Glomerular visceral epithelial cell (primary cell): ENCODE measurements around the gene CBFA2T2.
A peak's percentile ranks its signal among the peaks of the same experiment; 100 is the strongest.

Experiments used
- DNase-seq: peaks from one replicate; pipeline ENCODE4 v3.0.0-alpha.2; 2016; ENCODE audit errors: extremely low spot score

CBFA2T2 gene

GRCh38 chr20:33666293-33667244 is 176.7 kb downstream of the CBFA2T2 start, which contains the start of gene ACTL10:
TSS of gene ACTL10 (plus strand) at chr20:33666943. CDS start at chr20:33667498, 555 bp downstream.
- DNase-seq = peak; percentile 98

GRCh38 chr20:33667245-33667675 is 177.4 kb downstream of the CBFA2T2 start:
- DNase-seq = no peak

- DNase-seq = peak; percentile 53
Observed at GRCh38 chr20:33667676-33668465, 178.0 kb downstream of the CBFA2T2 start.

GRCh38 chr20:33668466-33669155 is 178.7 kb downstream of the CBFA2T2 start:
- DNase-seq = no peak

DNA sequence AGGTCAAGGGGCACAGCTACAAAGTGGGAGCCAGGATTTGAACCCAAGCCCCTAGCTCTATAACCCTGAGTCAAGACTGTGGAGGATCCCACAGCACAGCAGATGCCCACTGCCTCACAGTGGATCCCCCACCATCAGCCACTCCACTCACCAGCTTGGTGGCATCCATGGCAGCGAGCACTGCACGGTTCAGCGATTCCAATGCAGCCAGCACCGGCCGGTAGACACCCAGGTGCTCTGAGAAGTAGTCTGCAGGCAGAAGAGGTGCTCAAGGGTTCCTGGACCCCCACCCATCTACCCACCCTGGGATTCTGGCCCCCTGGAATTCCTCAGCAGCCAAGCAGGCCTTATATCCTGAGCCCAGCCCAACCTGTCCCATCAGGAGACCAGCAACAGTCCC is 179.3 kb downstream of the CBFA2T2 start:
- DNase-seq = no peak

DNA sequence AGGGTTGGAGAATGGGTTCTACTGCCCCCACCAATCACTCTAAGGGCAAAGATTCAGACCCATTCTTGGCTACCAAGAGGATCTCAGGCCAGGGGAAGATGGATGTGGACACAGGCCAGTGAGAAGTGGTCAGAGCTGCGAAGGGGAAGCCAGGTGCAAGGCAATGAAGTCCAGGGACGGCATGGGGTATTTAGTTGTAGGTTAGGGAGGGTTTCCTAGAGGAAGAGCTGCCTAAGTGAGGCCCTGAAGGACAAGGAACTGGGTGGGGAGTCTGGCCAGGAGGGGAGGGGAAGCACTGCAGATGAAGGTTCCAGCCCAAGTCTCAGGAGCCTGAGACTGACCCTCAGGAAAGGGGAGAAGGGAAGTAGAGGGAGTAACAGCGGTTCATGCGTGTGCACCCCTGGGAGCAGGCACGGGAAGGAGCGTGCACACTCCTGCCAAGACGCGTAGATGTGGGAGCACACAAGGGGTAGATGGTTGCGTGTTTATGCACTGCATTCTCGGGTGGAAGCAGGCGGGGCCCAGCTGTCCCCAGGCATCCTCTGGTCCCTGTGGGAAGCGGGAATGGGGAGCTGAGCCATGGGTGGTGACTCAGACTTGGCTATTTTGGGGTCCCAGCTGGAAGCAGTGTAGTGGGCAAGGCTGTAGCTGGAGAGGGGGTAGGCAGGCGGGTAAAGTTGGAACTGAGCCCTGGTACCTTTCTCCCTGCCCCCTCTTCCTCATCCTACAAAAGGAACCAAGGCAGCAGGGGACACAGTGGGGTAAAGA is 180.2 kb downstream of the CBFA2T2 start:
- DNase-seq = no peak

DNA sequence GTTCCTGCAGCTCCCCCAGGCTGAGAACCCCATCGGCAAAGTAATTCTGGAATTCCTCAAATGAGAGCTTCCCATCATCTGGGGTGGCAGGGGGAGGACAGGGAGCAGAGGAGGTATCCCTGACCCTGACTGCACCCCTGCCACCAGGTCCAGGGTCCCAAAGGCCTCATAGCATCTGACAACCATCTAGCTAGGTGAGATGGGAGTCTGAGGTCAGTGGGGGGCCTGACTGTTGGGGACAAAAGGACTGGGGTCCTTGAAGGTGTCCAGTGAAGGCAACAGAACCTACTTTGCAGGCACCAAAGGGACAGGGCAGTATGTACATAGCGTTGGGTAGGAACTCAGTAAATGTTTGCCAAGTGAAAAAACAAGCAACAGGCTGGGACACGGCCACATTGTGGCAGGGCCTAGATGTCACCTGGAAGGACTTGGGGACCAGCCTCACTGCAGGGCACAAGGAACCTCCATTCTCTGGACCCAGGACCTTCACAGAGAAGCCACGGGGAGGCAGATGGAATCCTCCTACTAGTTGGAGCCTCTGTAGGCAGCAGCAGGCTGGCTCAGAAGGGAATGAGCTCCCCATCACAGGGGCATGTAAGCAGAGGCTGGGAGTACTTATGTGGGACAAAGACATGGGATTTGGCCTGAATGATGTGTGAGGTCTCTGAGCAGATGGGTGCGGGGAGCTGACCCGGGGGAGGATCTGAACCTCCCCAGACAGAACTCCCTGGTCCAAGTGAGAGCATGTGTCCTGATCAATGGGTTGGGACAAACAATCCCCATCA is 181.0 kb downstream of the CBFA2T2 start:
- DNase-seq = no peak

DNA sequence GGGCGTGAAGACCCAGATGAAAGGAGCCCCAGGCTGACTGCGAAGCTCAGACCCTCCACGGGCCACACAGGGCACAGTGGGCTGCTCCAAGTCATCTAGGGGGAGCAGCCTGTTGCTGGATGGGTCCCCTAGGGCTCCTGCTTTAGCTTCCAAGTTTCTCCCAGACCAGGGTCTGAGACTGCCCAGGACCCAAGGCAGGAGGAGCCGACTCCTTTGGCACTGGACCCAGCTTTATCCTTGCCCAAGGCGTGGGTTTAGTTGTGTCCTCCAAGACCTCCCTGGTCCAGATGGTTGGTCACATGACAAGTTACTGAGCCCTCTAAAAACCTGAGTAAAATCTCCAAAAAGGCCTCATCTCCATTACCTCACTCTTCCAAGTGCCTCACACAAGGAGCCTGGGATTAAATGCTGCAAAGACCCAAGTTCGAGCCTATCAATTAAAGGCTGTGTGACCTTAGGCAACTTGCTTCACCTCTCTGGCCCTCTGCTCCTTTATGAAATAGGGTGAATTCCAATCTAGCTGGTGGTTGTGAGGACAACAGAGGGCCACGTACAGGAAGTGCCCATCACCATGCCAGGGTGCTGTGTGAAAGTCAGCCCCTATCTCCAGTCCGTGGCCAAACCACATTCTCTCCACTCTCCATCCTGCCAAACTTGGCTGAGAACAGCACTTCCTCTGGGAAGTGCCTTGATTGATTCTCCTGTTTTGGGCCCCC is 181.8 kb downstream of the CBFA2T2 start:
- no peak for DNase-seq

GRCh38 chr20:33672426-33673113 is 182.7 kb downstream of the CBFA2T2 start:
- DNase-seq = no peak

DNA sequence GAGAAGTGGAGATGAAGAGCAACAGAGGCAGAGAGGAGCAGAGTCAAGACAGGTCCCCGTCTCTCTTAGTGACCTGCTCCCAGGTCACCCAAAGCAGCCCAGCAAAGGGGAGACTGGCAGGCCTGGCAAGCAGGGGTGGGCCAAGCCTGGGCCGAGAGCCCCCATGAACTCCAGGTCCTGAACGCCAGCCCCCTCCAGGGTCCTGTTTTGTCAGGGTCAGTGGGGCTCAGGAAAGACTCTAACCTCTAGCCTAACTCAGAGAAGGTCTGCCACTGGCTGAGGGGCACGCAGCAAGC is 183.2 kb downstream of the CBFA2T2 start:
- DNase-seq = no peak

- DNase-seq = peak; percentile 68
Observed at GRCh38 chr20:33673410-33674293, 183.8 kb downstream of the CBFA2T2 start.

- DNase-seq = peak; percentile 88
Observed at GRCh38 chr20:33674294-33675135, 184.6 kb downstream of the CBFA2T2 start, which contains the start of gene NECAB3. TSS of gene NECAB3 (minus strand) at chr20:33674428. CDS start at chr20:33674352, 76 bp downstream.

- no peak for DNase-seq
Observed at GRCh38 chr20:33675136-33675959, 185.5 kb downstream of the CBFA2T2 start.

DNA sequence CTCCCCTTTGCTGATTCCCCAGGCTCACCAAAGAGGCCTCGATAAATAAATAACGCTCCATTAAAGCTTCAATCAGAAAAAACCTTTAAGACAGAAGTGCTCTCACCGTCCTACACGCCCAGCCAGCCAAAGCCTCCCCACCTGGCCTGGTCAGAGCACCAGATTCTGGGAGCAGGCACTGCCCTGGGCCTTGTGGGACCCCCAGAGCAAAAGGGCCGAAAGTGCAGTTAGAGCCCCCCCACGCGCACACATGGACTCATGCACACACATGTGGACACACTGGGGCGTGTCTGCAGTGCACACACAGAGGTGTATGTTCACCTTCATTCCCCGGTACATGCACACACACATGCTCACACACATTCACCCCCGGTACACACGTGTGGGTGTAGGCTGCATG is 186.2 kb downstream of the CBFA2T2 start:
- no peak for DNase-seq

DNA sequence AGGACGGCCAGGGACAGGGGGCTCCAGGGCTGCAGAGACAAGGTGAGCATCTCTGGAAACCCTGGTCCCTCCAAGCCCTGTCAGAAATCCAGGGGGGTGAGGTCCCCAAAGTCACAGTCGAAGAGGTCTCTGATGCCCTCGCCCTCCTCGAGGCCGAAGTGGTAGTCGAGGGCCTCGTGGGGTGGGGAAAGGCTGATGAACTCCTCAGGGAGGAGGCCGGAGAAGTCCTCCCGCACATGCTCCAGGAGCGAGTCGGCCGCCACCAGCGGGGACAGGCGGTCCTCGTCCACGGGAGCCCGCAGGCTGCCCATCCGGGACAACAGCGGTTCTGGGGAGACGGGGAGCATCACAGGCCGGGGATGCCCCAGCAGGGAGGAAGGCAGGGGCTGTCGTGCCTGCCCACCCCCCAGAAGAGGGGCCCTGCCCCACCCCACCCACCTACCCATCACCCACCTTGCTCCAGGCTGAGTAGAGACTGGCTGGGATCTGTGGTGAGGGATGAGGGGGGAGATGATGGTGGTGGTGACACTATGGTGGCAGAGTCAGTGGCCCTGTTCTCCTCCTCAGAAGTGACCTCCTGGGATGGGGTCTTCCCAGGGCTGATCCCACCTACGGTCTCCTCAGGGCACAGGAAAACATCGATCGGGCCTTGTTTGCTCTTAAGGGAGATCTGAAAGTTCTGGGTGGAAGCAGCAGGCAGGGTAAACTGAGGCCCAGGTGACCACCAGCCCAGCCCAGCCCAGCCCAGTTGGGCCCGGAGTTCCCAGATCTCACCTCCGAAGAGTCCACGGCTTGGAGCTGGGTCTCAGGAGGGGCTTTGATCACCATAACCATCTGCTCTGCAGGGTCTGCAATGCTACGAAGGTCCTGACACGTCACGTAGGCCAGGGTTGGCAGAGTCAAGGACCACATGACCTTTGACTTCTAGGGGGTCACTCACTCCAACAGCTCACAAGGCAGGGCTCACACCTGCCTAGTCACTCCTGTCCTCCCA is 187.1 kb downstream of the CBFA2T2 start:
- DNase-seq = no peak
